GM19463 (cell line): ENCODE measurements around the gene PTPN2.

ENCODE experiments used
- ATAC-seq: cut with Tn5 transposase; IDR thresholded peaks from one replicate; pipeline ENCODE4 v1.9.1; 2021; ENCODE audit warnings: mild to moderate bottlenecking, moderate library complexity; ENCODE audit not compliant: unreplicated experiment

The PTPN2 gene

GRCh38 chr18:12860530-12860929 lies 23.5 kb downstream of the PTPN2 start:
- ATAC-seq, result no peak

- no peak for ATAC-seq
Measured at GRCh38 chr18:12858991-12859390, 25.0 kb downstream of the PTPN2 start.

DNA sequence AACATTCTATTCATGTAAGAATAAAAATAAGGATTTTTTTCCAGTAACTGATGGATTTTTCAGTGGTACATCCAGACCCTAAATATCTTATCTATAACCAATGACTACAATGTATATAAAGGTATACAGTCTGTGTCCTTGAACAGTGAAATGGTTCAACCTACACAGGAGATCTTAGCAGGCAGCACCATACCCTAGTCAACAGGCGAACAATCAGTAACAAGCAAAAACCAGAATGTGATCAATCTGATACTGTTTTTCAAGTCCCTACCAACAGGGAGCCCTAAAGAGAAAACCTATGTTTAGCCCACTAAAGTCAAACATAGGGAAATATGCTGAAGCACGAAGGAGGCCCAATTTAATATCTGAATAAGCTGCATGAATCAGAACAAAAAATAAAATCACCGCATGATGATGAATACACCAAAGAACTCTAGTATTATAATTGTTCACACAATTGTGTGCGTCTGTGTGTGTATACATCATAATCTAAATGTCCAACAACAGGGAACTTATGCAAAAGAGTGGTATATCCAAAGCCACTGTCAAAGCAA lies 26.0 kb downstream of the PTPN2 start:
- no peak for ATAC-seq

DNA sequence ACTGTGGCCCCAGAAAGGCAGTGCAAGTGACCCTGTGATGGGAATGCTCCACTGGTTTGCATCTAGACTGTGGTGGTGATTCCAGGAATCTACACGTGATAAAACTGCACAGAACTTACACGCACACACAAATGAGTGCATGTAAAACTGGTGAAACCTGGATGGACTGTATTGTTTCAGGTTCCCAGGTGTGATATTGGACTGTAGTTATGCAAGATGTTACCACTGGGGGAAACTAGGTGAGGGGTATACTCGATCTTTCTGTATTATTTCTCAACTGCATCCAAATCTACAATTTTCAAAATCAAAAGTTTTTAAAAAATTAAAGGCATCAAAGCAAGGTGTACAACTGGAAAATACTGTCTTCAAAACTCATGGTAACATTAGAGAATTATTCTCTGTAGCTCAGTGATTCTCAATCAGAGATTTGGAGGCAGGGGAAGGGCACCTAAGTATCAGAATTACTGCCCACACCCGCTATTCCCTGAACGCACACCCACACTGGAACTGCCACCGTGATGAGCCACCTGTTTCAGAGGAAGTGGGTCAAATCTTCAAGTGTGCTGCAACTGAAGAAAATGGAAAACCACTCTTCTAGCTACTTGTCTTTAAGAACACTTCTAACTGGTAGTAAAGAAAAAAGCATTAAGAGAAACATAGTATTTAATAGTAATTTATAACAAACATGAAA lies 26.7 kb downstream of the PTPN2 start:
- no peak for ATAC-seq

DNA sequence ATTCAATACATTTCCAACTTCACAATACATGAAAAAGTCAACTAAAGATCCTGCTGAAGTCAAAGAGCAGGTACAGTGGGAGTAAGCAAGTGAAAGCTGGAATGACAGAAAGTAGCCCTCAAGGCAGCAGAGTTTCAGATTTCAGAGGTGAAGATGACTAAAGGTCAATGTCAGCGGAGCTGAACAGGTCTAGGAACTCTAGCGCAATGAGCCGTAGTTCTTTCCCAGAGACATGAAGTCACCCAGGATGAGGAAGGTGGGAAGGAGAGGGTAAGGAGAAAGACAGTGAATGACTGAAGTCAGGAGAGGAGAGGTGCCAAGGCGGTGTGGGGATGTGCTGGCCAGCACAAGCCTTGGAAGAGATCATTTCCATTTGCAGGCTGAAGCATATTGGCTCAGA lies 28.1 kb downstream of the PTPN2 start:
- no peak for ATAC-seq

- no peak for ATAC-seq
Measured at GRCh38 chr18:12852566-12853315, 31.3 kb downstream of the PTPN2 start.

- ATAC-seq, result no peak
Measured at GRCh38 chr18:12851716-12852115, 32.3 kb downstream of the PTPN2 start.

GRCh38 chr18:12849548-12849947 lies 34.5 kb downstream of the PTPN2 start:
- no peak for ATAC-seq

DNA sequence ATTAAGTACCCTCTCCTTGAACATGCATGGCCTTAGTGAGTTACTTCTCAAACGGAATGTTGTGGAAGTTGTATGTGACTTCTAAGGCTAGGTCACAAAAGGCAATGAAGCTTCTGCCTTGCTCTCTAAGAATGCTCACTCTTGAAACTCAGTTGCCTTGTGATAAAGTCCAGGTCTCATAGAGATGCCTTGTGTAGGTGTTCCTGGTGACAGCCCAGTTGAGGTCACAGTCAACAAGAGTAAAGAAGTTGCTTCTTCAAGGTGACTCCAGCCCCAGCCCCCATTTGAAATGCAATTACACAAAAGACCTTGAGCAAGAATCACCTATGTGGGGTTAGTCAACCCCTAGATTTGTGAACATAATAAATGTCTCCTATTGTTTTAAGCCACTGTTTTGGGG lies 35.6 kb downstream of the PTPN2 start:
- ATAC-seq, result no peak

- ATAC-seq, result no peak
Measured at GRCh38 chr18:12844391-12844790, 39.6 kb downstream of the PTPN2 start.

DNA sequence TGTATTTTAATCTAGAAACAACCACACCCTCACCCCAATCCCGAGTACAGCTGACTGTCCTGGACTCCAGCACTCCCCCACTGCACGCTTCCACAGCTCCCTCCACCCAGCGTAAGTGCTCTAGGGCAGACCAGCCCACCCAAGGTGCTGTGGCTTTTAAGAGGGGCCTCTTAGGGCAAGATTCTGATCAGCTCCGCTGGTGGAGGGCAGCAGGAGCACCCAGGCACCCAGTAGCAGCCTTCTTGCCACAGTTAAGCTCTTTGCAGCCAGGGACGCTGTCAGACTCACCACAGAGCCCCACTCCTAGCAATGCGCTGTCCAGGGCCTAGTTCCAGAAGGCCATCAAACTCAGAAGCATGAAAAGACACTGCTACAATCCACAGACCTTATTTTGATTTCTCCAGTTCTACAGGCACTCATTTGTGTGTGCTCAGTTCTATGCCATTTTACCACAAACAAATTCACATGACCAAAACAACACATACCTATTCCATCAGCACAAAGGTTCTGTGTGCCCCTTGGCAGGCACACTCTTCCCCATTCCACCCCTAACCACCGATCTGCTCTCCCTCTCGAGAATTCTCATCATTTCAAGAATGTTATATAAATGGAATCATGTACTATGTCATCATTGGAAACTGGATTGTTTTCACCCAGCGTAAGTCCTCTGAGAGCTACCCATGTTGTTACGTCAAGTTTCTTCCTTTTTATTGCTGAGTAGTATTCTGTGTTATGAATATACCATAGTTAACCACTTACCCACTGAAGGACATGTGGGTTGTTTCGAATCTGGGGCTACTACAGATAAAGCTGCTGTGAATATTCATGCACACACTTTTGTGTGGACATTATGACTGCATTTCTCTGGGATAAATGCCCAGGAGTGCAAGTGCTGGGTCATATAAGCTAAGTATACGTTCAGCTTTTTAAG lies 40.4 kb downstream of the PTPN2 start:
- no peak for ATAC-seq

DNA sequence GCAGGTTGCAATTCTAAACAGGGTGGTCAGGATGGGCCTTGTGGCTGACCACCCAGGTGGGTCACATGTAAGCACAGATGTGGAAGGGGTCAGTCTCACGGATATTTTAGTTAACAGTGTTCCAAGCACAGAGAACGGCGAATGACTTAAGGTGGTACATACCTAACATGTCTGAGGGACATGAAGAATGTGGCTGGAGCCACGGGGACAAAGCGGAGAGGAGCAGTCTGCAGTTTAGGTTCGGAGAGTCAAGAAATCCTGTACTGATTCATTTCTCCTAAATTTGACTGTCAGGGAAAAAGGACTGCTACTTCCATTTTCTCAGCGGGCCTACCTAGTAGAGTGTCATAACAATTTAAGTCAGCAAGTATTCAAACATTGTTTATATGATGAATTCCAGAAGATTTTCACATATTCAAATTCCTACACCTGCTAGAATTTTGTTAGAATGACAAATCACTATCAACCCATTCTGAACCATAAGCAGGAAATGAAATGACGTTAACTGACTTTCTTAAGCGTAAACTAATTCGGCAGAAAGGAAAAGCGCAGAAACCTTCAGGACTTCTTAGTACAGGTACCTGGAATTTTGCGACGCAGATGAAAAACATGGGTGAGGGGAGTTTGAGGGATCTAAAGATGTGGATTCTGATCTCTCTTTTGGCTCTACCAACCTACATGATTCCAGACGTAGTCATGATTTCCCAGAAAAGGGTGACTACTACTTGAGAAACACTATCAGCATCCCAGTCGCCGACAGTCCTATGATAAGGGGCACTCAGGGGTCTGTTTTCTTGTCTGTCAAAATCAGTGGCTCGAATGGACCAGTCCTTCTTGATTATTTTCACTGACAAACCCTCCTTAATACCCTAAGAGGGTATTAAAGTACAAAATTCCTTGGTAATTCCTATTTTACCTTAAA lies 41.3 kb downstream of the PTPN2 start:
- ATAC-seq, result no peak

DNA sequence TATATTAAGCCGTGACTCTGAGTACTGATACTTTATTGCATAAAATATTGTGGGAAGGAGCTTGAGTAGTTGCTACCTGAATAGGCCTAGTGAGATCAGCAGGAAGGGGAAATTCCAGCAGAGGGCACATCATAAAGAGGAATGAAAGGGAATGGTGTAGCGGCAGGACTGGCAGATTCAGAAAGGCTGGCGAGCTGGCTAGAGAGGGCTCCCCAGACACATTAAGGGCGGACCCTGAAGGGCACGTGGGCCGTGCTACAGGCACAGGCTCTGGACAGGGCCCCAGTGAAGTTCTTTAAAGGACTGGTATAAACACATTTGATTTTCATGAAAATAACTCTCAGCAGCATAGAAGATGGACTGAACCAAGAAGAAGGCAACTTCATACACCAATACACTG lies 43.0 kb downstream of the PTPN2 start:
- ATAC-seq, result no peak

- no peak for ATAC-seq
Measured at GRCh38 chr18:12840382-12840781, 43.7 kb downstream of the PTPN2 start.

GRCh38 chr18:12839526-12840196 lies 44.4 kb downstream of the PTPN2 start:
- ATAC-seq, result peak; percentile 81

GRCh38 chr18:12839057-12839525 lies 44.9 kb downstream of the PTPN2 start:
- ATAC-seq, result peak; percentile 26

GRCh38 chr18:12838178-12838634 lies 45.8 kb downstream of the PTPN2 start:
- no peak for ATAC-seq

- ATAC-seq, result no peak
Measured at GRCh38 chr18:12837747-12838146, 46.3 kb downstream of the PTPN2 start.

- no peak for ATAC-seq
Measured at GRCh38 chr18:12836551-12836950, 47.5 kb downstream of the PTPN2 start.
